HCT116 (cell line): ENCODE measurements around the gene TARS1.

Experiments used
- CEBPB ChIP-seq: IDR thresholded peaks from 2 replicates; pipeline ENCODE4 v1.6.1; 2012; ENCODE audit warnings: low read depth
- EZH2 ChIP-seq: fragments of 200-600 bp; sonication (generic); IDR thresholded peaks from 2 replicates; pipeline ENCODE4 v1.6.1; 2017; ENCODE audit warnings: antibody characterized with exemption, mixed run types
- POLR2A ChIP-seq: IDR thresholded peaks from 2 replicates; pipeline ENCODE4 v1.7.0; 2011; ENCODE audit warnings: borderline replicate concordance; ENCODE audit not compliant: insufficient read depth, insufficient read length; ENCODE audit errors: extremely low read depth
- POLR2AphosphoS5 ChIP-seq: IDR thresholded peaks from 2 replicates; pipeline ENCODE4 v1.6.1; 2011; ENCODE audit warnings: mild to moderate bottlenecking, low read depth, low read length, moderate library complexity
- SRF ChIP-seq: IDR thresholded peaks from 2 replicates; pipeline ENCODE4 v1.6.1; 2012; ENCODE audit warnings: low read depth
- YY1 ChIP-seq: IDR thresholded peaks from 2 replicates; pipeline ENCODE4 v1.6.1; 2011; ENCODE audit warnings: low read length, low read depth, moderate library complexity, mild to moderate bottlenecking; ENCODE audit not compliant: insufficient replicate concordance; ENCODE audit errors: extremely low read depth
- TF ChIP-seq, protein P1 (sequence below), 3 experiments: fragments of 200-600 bp in 1 of 3; sonication (generic) in 1 of 3; IDR thresholded peaks in 2 of 3; conservative IDR thresholded peaks in 1 of 3; 2 replicates each; pipeline ENCODE4 v1.5.1; 2012 to 2017; ENCODE audit warnings: low read depth in 2 of 3, low read length in 2 of 3, antibody characterized with exemption in 1 of 3, borderline replicate concordance in 1 of 3, control low read depth in 1 of 3, mild to moderate bottlenecking in 1 of 3, mixed read lengths in 1 of 3, mixed run types in 1 of 3, moderate library complexity in 1 of 3; ENCODE audit not compliant: insufficient read depth in 1 of 3
- TF ChIP-seq, protein P2 (sequence below): IDR thresholded peaks from 2 replicates; pipeline ENCODE4 v1.6.1; 2012

DNA sequence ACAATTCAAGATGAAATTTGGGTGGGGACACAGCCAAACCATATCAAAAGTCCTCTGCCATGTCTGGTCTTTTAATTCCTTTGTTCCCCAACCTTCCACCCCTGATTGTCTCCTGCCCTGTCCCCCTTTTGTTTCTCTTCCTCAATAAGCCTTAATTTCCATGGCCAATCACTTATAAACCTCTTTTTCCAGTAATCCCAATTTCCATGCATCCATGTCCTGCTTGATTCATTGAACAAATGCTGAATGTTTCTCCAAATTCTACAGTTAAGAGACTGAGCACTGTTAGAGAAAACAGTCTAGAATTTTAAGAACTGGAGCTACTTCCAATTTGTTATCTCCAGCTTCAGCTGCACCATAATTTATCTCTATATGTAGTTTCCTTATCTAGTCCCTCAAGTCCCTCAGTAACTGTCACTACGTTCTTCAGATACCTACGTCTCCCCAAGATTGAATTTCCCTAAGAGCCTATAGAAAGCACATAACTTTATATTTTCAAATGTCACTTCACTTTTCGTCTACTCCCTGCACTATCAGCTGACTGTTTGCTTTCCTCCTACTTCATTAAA, 34.2 kb downstream of the TARS1 start:
- no peak for TF ChIP-seq YY1
- TF ChIP-seq EZH2 = no peak
- TF ChIP-seq, protein P1, sequence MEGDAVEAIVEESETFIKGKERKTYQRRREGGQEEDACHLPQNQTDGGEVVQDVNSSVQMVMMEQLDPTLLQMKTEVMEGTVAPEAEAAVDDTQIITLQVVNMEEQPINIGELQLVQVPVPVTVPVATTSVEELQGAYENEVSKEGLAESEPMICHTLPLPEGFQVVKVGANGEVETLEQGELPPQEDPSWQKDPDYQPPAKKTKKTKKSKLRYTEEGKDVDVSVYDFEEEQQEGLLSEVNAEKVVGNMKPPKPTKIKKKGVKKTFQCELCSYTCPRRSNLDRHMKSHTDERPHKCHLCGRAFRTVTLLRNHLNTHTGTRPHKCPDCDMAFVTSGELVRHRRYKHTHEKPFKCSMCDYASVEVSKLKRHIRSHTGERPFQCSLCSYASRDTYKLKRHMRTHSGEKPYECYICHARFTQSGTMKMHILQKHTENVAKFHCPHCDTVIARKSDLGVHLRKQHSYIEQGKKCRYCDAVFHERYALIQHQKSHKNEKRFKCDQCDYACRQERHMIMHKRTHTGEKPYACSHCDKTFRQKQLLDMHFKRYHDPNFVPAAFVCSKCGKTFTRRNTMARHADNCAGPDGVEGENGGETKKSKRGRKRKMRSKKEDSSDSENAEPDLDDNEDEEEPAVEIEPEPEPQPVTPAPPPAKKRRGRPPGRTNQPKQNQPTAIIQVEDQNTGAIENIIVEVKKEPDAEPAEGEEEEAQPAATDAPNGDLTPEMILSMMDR (IDR thresholded peaks at IDR 0.05 in 2 of 3, conservative IDR thresholded peaks at IDR 0.05 in 1 of 3; ENCODE audit: borderline replicate concordance in 1 of 3, insufficient read depth in 1 of 3, low read depth in 2 of 3, low read length in 2 of 3) = no peak
- TF ChIP-seq, protein P2, sequence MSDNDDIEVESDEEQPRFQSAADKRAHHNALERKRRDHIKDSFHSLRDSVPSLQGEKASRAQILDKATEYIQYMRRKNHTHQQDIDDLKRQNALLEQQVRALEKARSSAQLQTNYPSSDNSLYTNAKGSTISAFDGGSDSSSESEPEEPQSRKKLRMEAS = no peak
- TF ChIP-seq POLR2A = no peak
- no peak for TF ChIP-seq POLR2AphosphoS5
- TF ChIP-seq CEBPB = no peak
- TF ChIP-seq SRF = no peak
